DMS79 treated with DMSO at 0.1 percent for 48 hours (cell line): ENCODE results near the gene KCNJ10.
A peak's percentile ranks its signal among the peaks of the same experiment; 100 is the strongest.

ENCODE experiments used
- DNase-seq: peaks from one replicate; lab custom pipeline; 2025; lab: John Stamatoyannopoulos, UW

KCNJ10 gene

GRCh38 chr1:160024195-160024905, 45.6 kb downstream of the KCNJ10 start:
- no peak for DNase-seq

DNA sequence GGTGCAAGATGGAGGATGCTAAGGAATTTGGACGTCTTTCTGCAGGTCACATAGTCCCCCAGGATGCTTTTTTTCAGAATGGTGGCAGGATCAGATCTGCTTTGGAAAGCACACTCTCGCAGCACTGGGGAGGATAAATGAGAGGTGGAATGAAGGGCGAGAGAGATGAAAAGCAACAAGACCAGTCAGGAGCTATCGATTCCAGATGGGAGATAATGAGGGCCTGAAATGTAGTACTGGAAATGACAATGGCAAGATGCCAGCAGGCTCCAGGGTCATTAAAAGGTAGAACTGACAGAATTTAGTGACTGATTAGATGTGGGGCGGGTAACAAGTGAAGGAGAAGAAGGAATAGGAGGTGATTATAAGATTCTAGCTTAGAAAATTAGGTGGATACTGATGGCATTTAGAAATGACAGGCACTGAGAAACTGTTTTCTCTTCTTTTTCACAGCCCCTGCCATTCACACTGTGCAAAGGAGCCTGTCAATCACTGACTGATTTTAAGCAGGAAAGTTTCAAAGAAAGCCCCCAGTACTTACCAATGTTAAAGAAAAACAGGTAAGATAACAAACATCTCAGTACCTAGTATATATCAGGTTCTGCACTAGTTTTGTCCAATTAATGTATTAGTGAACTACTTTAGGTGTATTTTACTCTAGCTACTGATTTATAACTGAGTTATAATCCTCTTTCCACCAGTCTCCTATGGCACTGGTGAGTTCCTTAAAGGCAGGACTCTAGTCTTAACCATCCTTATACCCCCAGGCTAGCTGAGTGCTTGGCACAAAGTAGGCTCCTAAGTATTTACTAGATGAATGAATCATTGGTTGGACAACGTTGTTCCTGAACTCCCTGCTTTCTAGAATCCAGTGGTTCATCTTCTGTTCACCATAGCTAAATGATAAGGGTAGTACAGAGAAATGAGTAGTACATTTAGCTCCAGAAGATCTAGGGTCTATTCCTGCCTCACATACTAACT, 47.3 kb downstream of the KCNJ10 start:
- no peak for DNase-seq

DNA sequence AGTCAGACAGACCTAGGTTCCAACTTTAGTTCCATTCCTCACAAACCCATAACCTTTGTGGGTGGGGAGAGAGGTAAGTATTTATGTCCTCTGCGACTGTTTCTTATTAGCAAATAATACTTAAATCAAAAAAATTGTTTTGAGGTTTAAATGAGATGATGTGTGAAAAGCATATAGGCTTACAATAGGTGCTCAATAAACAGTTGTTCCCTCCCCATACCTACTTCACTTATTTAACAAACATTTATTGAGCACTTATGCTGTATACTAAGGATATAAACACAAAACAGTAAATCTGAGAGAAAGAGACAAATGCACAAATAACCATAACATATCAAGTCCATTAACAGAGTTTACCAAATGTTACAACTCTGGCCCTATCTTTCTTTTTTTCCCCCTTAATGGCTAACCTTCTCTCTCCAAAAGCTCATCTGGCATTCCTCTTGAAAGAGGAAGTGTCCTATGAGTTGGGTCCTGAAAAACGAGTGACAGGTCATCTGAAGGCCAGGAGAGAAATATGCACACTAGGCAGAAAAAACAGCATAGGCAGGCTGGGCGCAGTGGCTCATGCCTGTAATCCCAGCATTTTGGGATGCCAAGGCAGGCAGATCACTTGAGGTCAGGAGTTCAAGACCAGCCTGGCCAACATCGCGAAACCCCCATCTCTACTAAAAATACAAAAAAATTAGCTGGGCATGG, 48.4 kb downstream of the KCNJ10 start:
- DNase-seq = no peak

DNA sequence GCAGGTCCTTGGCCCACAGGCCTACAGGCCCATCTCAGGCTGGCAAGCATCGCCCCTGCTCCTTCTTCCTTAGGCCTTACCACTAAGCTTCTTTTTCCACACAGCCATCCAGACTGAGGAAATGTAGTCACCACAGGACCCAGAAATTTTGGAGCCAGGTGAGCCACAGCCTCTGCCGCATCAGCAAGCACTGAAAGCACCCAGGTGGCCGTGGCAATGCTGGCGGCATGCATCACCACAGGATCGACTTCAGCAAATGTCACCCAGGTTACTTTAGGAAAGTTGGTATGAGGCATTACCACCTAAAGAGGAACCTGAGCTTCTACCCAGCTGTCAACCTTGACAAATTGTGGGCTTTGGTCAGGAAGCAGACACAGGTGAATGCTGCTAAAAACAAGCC, 49.8 kb downstream of the KCNJ10 start:
- no peak for DNase-seq

DNA sequence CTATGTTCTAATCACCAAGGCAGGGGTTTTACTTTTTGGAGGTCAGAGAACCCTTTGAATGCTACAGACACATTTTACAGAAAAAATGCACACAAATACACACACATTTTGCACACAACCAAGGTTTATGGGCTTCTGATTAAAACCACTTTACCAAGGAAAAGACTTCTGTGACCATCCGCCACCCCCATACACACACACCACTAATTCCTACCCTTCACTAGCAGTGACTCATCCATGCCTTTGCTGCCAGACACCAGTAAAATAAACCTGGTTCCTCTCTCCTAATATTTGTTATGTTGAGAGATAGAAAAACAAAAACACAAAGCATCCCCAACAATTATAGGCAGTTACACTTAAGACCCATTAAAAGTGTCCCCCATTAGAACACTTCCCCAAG, 51.1 kb downstream of the KCNJ10 start:
- DNase-seq = no peak

DNA sequence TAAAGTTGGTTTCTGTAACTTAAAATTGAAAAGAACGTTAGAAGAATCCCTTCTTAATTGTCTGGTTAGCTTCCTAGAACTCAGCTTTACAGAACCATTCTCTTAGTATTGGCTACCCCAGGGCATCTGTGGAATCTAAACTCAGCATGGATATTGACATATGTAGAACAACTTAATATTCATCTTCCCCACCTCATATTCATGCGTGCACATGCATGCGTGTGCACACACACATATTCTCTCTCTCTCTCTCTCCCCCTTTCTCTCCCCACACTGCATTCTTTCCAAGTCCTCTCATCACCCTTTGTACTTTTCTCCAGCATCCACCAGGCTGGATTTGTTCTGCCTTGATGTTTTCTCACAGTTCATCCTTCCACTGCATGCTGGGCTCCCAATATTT, 51.6 kb downstream of the KCNJ10 start:
- no peak for DNase-seq

DNA sequence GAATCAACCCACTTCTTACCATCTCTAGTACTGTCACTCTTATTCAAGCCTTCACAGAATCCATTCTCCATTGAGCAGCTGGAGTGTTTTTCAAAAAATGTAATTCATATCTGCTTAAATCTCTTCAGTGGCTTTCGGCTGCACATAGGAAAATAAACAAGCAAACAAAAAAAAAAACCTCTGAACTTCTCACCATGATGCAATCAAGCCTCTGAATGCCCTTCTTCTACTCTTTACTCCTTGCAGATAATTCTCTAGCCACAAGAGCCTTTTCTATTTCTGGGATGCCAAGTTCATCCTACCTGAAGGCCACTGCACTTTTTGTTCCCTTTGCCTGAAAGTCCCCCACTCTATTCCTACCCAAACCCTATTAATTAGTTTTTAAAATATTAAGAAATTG, 52.4 kb downstream of the KCNJ10 start:
- DNase-seq = no peak

DNA sequence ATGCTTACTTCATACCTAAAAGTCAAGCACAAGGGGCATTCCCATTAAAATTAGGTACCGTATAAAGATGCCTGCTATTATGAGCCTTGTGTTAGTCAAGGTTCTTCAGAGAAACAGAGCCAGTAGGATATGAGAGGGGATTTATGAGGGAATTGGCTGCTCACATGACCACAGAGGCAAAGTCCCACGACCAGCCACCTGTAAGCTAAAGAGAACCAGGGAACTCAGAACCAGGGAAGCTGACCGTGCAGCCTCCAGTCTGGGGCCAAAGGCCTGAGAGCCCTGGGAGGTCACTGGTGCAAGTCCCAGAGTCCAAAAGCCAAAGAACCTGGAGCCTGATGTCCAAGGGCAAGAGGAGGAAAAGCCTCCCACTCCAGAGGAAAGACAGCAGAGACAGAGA, 58.2 kb downstream of the KCNJ10 start:
- no peak for DNase-seq

- DNase-seq = no peak
Measured at GRCh38 chr1:160009801-160010200, 60.2 kb downstream of the KCNJ10 start.

DNA sequence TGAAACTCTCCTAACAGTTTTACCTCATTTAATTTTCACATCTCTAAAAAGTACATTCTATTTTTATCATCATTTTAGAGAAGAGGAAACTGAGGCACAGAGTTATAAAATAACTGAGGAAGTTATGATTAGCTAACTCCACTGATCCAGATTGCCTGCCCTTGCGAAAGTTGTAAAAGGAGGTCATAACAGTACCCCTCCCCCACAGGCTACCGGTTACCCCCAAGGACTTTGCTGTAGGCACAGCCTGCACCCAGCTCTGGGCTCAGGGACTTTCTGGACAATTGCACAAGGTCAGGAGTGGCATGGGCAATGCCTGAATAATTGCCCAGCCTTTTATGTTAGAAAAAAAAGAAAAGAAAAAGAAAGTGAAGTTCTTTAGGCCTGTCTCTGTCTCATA, 60.9 kb downstream of the KCNJ10 start:
- no peak for DNase-seq

- peak; percentile 59 for DNase-seq
Measured at GRCh38 chr1:160007577-160008200, 62.3 kb downstream of the KCNJ10 start.

- peak; percentile 49 for DNase-seq
Measured at GRCh38 chr1:160006312-160006940, 63.5 kb downstream of the KCNJ10 start.

DNA sequence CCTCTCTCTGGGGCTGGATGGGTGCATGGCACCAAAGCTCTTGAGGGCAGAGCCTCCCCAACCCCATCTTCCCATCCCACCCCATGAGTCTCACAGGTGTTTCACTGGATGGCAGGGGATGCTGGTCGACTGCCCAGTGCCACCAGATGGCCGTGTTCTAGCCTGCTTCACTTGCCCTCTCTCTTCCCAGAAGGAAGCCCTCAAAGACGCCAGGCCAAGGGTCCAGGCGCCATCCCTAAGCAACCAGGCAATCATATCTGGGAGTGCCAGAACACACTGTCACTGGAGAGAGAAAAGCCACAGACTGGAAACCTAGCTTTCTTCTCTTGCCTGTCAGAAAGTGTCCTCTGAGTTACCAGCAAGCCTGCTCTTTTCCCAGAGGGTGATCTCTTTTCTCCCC, 64.9 kb downstream of the KCNJ10 start:
- no peak for DNase-seq

DNA sequence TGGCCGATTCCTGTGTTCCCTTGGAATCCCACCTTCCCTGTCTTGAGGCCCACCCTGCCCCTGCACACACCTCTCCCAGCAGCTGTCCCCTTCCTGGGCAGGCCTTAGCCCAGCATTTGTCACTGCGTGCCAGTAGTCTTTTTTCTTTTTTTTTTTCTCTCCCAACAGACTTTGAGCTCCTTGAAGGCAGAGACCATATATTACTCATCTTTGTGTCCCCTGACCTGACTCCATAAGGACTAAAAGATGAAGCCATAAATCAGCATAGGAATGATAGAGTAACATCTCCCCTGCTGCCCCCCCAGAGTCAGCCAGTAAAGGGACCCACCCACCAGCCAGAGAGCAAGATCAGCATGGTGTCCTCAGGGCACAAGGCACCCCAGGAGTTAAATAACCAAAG, 65.5 kb downstream of the KCNJ10 start:
- DNase-seq = no peak

GRCh38 chr1:160004001-160004400, 66.0 kb downstream of the KCNJ10 start:
- DNase-seq = peak; percentile 22

DNA sequence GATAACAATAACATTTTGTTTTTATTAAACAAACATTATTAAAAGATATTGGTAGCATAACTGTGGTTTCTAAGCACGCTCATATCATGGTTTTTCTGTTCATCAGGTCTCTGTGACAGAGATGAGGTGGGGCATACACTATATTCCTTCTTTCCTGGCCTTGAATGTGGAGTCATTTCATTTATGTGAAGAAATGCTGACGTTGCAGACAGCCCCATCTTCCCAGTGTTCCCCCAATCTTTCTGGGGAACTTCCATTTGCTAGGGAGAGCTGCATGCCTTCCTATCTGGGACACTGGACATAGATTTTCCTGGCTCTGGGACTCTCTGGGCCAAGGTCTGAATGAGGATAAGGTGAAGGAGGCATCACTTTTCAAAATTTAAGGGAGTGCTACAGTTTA, 68.5 kb downstream of the KCNJ10 start:
- DNase-seq = no peak

GRCh38 chr1:159999204-159999603, 70.8 kb downstream of the KCNJ10 start:
- no peak for DNase-seq

DNA sequence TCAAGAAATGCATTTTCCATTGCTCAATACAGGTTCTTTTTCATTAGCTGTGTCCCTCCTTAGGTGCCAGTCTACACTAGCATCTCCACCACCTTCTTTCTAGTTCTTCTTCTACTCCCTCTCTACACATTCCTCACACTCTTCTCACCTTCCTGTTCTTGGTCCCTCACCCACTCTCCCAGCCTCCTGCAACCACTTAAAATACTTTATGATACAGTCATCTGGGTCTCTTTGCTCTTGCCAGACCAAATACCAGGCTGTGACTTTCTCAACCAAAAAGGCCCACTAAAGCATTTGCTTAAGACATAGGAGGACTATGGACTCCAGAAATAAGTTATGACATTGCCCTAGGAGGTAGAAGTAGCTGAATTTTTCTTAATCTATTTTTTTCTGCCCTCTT, 73.3 kb downstream of the KCNJ10 start:
- DNase-seq = no peak

DNA sequence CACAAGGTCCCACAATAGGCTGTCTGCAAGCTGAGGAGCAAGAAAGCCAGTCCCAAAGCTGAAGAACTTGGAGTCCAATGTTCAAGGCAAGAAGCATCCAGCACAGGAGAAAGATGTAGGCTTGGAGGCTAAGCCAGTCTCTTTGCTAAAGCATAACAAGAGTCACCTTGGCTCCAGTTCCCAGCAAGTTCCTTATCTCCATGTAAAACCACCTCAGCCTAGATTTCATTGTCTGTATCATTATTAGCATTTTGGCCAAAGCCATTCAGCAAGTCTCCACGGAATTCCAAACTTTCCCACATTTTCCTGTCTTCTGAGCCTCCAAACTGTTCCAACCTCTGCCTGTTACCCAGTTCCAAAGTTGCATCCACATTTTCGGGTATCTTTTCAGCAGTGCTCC, 75.1 kb downstream of the KCNJ10 start:
- no peak for DNase-seq

- no peak for DNase-seq
Measured at GRCh38 chr1:159993911-159994310, 76.0 kb downstream of the KCNJ10 start.

GRCh38 chr1:159992161-159992560, 77.8 kb downstream of the KCNJ10 start:
- no peak for DNase-seq

GRCh38 chr1:159991513-159991912, 78.4 kb downstream of the KCNJ10 start:
- no peak for DNase-seq
